GM21825 (cell line): Measurements from ENCODE around the gene ELK3.
"Not testable (repeated sequence)": the region's sequence is repeated elsewhere in the genome, so short reads cannot be mapped to it uniquely, and the experiment has no call there.

Experiments
- ATAC-seq: cut with Tn5 transposase; IDR thresholded peaks from one replicate; pipeline ENCODE4 v1.9.1; 2021; ENCODE audit warnings: mild to moderate bottlenecking, moderate library complexity; ENCODE audit not compliant: unreplicated experiment

Gene ELK3

GRCh38 chr12:96303653-96304052 lies 109.5 kb downstream of the ELK3 start:
- no peak for ATAC-seq

DNA sequence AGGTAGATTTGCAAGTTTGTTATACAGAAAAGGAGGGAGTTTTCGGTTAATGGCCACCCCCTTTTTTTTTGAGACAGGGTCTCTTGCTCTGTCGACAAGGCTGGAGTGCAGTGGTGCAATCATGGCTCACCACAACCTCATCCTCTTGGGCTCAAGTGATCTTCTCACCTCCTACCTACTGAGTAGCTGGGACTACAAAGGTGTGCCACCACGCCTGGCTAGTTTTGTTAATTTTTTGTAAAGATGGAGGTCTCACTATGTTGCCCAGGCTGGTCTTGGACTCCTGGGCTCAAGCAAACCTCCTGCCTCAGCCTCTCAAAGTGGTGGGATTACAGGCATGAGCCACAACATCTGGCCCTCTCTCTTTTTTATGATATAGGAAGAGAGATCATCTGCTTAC lies 111.5 kb downstream of the ELK3 start:
- ATAC-seq: no peak

DNA sequence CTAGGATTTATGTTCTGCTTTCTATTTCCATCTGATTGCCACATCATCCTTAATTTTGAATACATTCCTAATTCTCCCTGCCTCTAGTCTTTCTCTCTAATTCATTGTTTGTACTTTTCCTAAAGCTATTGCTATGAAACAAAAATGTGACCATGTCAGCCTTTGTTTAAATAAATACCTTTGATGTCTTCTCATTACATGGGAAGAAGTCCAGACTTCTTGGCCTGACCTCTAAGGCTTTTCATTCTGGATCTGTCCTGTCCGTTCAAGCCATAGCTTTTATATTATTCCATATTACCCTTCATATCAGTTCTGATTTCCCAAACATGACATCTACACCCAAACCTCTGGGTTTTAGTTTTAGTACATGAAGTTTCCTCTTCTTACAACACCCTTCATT lies 114.7 kb downstream of the ELK3 start:
- no peak for ATAC-seq

DNA sequence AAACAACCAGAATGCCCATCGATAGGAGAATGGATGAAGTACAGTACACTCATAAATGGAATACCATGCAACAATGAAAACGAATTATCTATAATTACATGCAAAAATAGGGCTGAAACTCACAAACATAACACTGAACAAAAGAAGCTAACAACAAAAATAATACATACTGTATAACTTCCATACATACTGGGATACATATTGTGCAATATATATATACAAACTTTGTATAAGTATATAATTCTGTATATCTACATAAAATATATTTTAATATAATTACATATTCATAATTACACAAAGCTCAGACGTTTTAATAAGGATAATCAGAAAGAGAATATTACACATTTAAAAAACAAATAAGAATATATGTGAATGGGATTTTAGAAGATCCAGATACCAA lies 115.9 kb downstream of the ELK3 start:
- no peak for ATAC-seq

GRCh38 chr12:96311191-96311590 lies 117.0 kb downstream of the ELK3 start:
- ATAC-seq: no peak

GRCh38 chr12:96313606-96314005 lies 119.4 kb downstream of the ELK3 start:
- ATAC-seq: no peak

DNA sequence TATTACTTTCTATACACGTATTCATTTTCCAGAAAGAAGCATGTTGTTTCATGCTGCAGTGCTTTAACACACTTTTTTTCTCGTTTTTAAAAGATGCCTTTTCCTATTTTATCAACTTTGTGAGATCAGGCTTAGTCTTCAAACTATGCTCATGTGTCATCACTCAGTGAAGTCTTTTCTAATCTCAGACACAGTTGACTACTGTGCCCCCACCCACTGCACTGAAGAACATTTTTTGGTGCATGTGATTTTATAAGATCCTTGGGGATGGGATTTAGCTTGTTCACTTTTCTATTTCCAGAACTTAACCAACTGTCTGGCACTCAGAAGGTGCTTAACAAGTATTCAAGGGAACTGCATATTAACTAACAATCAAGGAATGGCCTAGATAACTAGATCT lies 120.5 kb downstream of the ELK3 start:
- no peak for ATAC-seq

GRCh38 chr12:96315741-96316481 lies 121.7 kb downstream of the ELK3 start:
- ATAC-seq: not testable (repeated sequence)

DNA sequence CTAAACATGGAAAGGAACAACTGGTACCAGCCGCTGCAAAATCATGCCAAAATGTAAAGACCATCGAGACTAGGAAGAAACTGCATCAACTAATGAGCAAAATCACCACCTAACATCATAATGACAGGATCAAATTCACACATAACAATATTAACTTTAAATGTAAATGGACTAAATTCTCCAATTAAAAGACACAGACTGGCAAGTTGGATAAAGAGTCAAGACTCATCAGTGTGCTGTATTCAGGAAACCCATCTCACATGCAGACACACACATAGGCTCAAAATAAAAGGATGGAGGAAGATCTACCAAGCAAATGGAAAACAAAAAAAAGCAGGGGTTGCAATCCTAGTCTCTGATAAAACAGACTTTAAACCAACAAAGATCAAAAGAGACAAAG lies 123.6 kb downstream of the ELK3 start:
- ATAC-seq: not testable (repeated sequence)
